GM15510 (cell line): ENCODE results near the gene EYS.

Experiments
- POLR2A ChIP-seq: IDR thresholded peaks from 3 replicates; pipeline ENCODE4 v1.6.1; 2011; ENCODE audit warnings: borderline replicate concordance; ENCODE audit not compliant: insufficient read length; ENCODE audit errors: extremely low read depth

EYS gene

GRCh38 chr6:65052626-65053025 lies 654.4 kb downstream of the EYS start:
- TF ChIP-seq POLR2A = no peak

DNA sequence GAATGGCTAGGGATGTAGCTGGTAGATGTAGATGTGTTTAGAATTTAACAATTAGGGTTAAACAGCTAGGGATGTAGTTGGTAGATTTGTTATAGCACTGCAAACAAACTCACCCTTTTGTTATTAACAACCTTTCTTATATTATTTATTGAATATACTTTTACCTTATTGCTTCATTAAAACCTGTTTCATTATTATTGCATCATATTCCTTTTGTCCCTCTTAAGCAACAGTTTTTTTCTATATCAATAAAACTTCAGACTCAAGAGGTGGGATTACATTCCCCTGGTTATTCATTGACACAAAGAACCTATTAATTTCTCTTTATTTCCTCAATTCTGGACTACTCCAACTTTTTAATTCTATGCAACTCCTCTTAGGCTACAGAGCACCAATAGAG lies 661.2 kb downstream of the EYS start:
- no peak for TF ChIP-seq POLR2A

- no peak for TF ChIP-seq POLR2A
Measured at GRCh38 chr6:65014006-65014405, 693.0 kb downstream of the EYS start.

DNA sequence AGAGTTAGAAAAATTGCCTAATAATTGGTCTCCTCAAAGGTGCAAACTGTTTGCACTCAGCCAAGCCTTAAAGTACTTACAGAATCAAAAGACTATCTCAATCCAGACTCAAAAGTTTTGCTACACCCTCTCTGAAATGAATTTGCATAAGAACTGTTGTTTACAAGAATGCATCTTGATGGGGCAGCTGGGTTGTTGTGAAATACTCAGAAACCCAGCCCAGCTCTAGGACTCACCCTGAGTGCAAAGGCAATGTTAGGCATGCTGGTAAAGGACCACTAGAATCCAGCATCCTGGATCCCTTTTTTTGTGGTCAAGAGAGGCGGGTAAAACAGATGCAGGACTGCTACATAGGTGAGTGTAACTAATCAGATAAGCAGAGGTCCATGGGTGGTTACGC lies 700.2 kb downstream of the EYS start:
- TF ChIP-seq POLR2A = no peak

DNA sequence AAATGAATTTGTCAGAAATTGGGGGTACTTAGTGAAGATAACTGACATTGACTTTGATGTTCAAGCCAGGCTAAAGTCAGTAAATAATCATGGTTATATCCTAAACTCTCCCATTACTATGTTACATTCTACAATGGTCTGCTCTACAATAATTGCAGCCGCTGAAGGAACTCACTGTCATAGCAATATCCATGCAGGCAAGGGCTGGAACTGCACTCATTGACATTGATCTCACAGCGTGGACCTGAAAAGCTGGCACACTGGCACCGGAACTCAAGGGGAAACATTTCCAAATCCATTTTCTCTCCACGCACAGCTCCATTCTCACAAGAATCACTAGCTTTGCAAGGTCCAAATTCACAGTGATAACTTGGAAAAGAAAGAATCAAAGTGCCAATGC lies 702.7 kb downstream of the EYS start:
- no peak for TF ChIP-seq POLR2A

DNA sequence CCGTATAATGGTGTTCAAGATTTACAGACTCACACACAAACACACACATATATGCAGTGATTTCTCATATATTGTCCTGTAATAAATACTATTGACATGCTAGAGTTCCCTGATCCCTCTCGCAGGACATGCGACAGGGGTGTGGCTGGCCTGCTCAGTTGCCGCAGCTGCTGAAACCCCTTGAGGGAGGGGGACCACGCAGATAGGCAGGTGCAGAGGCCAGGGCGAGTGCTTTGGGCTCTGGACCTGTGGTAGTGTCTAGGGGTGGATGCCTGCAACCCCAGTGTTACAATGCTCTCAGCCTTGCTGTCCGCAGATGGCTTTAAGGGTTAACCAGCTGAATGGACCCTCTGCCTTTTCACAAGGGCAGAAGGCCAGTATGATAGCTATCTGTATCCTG lies 706.2 kb downstream of the EYS start:
- TF ChIP-seq POLR2A = no peak

GRCh38 chr6:64998204-64998603 lies 708.8 kb downstream of the EYS start:
- no peak for TF ChIP-seq POLR2A

GRCh38 chr6:64996301-64996700 lies 710.7 kb downstream of the EYS start:
- TF ChIP-seq POLR2A = no peak

DNA sequence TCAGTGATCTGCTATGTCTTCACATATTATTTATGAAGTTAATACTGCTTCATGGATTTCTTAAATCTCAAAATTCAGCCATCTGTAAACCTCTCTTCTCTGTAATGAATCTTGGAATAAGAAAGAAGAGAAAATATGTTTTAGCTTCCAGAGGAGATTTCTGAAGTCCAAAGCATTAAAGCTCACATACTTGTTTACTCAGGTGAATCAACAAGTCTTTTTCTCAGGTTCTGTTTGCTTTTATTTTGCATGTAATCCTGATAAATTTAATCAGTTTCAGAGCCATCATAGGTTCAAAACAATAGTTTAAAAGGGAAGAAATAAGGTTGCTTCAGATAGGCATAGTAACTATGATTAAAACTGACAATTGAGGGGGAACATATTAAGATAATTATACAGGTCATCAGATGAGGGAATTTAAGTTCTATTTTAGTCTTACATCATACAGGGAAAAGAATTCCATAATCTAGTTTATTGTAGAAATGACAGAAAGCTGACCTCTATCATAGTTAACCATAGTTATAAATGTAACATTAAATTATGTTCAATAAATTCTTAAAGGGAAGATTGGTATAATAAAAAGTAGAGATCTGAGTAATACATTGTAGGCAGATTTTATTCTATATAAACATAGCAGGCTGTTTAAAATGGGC lies 716.2 kb downstream of the EYS start:
- TF ChIP-seq POLR2A = no peak

- no peak for TF ChIP-seq POLR2A
Measured at GRCh38 chr6:64988148-64988547, 718.9 kb downstream of the EYS start.

GRCh38 chr6:64987066-64987465 lies 720.0 kb downstream of the EYS start:
- no peak for TF ChIP-seq POLR2A

- TF ChIP-seq POLR2A = no peak
Measured at GRCh38 chr6:64985726-64986125, 721.3 kb downstream of the EYS start.

DNA sequence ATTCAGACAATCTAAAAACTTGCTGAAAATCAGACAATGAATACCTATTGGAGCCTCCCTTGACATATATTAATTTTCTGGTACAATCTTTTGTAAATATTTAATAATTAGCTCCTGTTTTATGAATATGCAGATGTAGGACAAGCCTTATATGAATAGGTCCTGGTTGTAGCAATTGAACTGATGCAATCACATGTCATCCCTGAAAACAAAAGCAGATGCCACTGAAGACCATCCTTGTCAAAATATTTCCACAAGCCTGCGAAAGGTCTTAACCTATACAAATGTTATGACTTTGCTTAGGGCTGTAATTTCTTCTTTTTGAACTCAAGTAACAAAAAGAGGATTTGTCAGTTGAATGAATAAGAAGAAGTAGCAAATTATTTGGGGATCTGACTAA lies 722.1 kb downstream of the EYS start:
- no peak for TF ChIP-seq POLR2A

DNA sequence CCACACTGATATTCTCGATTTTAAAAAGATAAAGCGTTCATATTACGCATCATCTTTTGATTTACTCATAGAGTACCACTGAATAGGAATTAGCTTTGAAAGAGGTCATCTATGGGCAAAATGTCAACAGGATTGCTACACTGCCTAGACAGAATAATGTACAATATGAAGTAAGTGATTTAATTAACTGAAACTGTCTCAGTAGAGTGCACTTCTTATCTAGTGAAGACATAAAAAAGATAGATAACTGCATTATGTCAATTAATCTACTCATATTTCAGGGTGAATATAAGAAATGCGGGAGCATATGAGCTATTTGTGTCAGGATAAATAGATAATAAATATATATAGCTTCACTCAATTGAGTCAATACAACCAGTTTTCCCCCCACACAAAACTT lies 723.9 kb downstream of the EYS start:
- no peak for TF ChIP-seq POLR2A

DNA sequence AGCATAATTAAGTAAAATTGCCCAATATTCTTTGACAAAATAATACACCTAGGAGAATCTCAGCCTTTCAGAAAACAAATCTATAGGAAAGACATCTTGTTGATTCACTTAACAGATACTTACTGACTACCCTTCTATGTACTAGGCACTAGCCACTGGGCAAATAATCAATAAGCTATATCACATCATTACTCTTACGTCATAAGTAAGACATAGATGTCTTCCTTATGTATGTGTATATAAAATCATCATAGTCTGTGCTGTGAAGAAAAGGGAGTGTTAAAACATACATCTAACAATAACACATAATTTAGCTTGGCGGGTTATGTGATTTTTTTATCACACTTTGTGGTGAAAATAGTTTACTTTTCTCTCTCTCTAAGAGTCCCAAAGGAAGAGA lies 733.9 kb downstream of the EYS start:
- no peak for TF ChIP-seq POLR2A

GRCh38 chr6:64969139-64969538 lies 737.9 kb downstream of the EYS start:
- TF ChIP-seq POLR2A = no peak

DNA sequence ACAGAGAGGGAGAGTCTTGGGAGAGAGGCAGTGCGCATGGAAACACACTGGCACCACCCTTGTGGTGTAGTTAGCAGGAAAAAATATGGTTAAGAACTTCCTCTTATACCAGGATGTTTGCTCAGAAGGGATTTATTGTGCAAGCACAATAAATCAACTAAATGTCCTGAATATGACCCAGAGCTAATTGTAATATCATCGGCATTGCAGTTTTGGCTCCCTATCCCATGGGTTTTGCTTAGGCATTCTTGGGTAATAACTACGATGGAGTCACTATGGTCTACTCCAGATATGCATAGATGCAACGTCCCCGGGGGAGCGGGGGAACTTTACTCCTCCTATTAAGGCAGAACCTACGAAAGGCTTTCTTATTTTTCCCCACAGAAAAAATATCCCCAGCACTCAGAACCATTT lies 751.6 kb downstream of the EYS start:
- no peak for TF ChIP-seq POLR2A
